ENCODE measurements around the gene GAD2. TPM values are rescaled to one million over a fixed set of nuclear protein-coding genes. Genes with fewer than 3 reads are reported as not detected.

The GAD2 gene
- total and polyA plus RNA-seq, 9 of the 15 experiments (the other 6 are each of a cell fraction or from before 2014, with no cell fraction given) = not detected

GRCh38 chr10:26217396-26218086 is 967 bp downstream of the GAD2 start:
- no peak overlapping the region for H3K27ac ChIP-seq (ENCODE audit: extremely low read depth, low read depth, low read length)
- no peaks in the 10 kb centered on the region for H3K9me1 ChIP-seq (ENCODE audit: control insufficient read depth, insufficient read depth, low read length)
- no peaks in the 10 kb centered on the region for H4K20me1 ChIP-seq (replicated peaks; ENCODE audit: control insufficient read depth, insufficient read depth, low read length)
- no TSS peak for BruUV-seq (replicated peaks)
- ATAC-seq (no peak), FAIRE-seq (no peak), DNase-seq (ENCODE audit: extremely low read depth in 1 of 4, low spot score in 3 of 4) (no peak)
- ChIA-PET CTCF (ENCODE audit: low intra/inter-chr PET ratio) (no interaction called here), POLR2A (no interaction called here)
- intact Hi-C loops (cut with micrococcal nuclease) (no loop called here), in situ Hi-C loops (cut with MboI) (no loop called here)
- H2AFZ ChIP-seq (ENCODE audit: low read depth, low read length) = no peak overlapping the region
- no peak overlapping the region for H3K9ac ChIP-seq (ENCODE audit: insufficient read depth in 1 of 2, low read depth in 2 of 2, low read length in 2 of 2)
- no peaks in the 10 kb centered on the region for H3K36me3 ChIP-seq (ENCODE audit: control insufficient read depth, insufficient read depth, low read length)
- TF ChIP-seq TFAP4 (CRISPR knock-in tag; IDR thresholded peaks at IDR 0.05; ENCODE audit: borderline replicate concordance) (no peak), PYGO2 (tag; IDR thresholded peaks at IDR 0.05) (no peak), ZFP30 (CRISPR knock-in tag; IDR thresholded peaks at IDR 0.05; ENCODE audit: borderline replicate concordance) (no peak), TEAD1 (CRISPR knock-in tag; IDR thresholded peaks at IDR 0.05) (no peak), PCBP2 (IDR thresholded peaks at IDR 0.05; ENCODE audit: low read depth, low read length, poor library complexity, severe bottlenecking) (no peak), FOXP1 (CRISPR knock-in tag; IDR thresholded peaks at IDR 0.05) (no peak), HNRNPUL1 (IDR thresholded peaks at IDR 0.05; ENCODE audit: low read length) (no peak)
- H3K4me3 ChIP-seq = no peak overlapping the region
- H3K79me2 ChIP-seq (ENCODE audit: control insufficient read depth, insufficient read depth, low read length) = no peaks in the 10 kb centered on the region
- peaks cover 0 to 13% of the 10 kb centered on the region in 2 experiments; a peak in 2 of 5 replicates for H3K4me1 ChIP-seq (replicated peaks in 1 of 2; ENCODE audit: control insufficient read depth in 2 of 2, insufficient read depth in 2 of 2, low read length in 2 of 2)
- 22% methylated on average over 23 of the region's 64 CpGs for WGBS (ENCODE audit: insufficient coverage, low coverage, missing lambda C conversion rate)
- no peak overlapping the region for H3K4me2 ChIP-seq (ENCODE audit: insufficient read depth, low read length)
- peaks cover 26 to 61% of the 10 kb centered on the region in 2 experiments; a peak in 3 of 5 replicates for H3K27me3 ChIP-seq (ENCODE audit: control insufficient read depth in 2 of 2, insufficient read depth in 2 of 2, low read length in 2 of 2)
- no peaks in the 10 kb centered on the region for H3K9me3 ChIP-seq (replicated peaks; ENCODE audit: control insufficient read depth, insufficient read depth, low read depth, low read length)

All from K562 (cell line).